ENCODE results near the gene HELQ. TPM values are rescaled to one million over a fixed set of nuclear protein-coding genes. Genes with fewer than 3 reads are reported as not detected.

HELQ gene
- total RNA-seq, 1 experiment from 2014 or later: 9.3 TPM

GRCh38 chr4:83390944-83391343, 64.7 kb downstream of the HELQ start:
- ChIA-PET POLR2A (no interaction called here), CTCF (interaction anchor here (0.6 kb wide), 1 partner anchor 17 kb away, joined by 6 read pairs; no protein-coding TSS in a partner anchor)
- ATAC-seq (no peak), DNase-seq (ENCODE audit: low read depth, low spot score) (no peak)
- H3K4me3 ChIP-seq (ENCODE audit: low read depth in 2 of 2, low read length in 2 of 2): no peak overlapping the region
- no peaks in the 10 kb centered on the region for H3K9me3 ChIP-seq (ENCODE audit: control insufficient read depth, insufficient read depth, low read depth, low read length)
- H3K4me1 ChIP-seq (ENCODE audit: control insufficient read depth, insufficient read depth, low read length): no peaks in the 10 kb centered on the region
- no peak for TF ChIP-seq CTCF (IDR thresholded peaks at IDR 0.05)
- TF ChIP-seq TCF7L2 (IDR thresholded peaks at IDR 0.05; ENCODE audit: low read depth, low read length): no peak
- no peak for TF ChIP-seq SIN3A (IDR thresholded peaks at IDR 0.05; ENCODE audit: borderline replicate concordance, insufficient read depth, low read depth, low read length)
- no peaks in the 10 kb centered on the region for H3K36me3 ChIP-seq (ENCODE audit: control insufficient read depth, insufficient read depth, low read length)
- H3K27ac ChIP-seq (ENCODE audit: low read length): no peak overlapping the region
- H3K27me3 ChIP-seq (ENCODE audit: control insufficient read depth, insufficient read depth, low read length): no peaks in the 10 kb centered on the region
- in situ Hi-C loops (cut with HindIII; ENCODE audit: low pct_unique_long_range_greater_than_20kb, low sequenced_read_pairs): no loop called here
- intact Hi-C loops (cut with micrococcal nuclease; ENCODE audit: unreplicated experiment): no loop called here
- no TSS peak for BruUV-seq (replicated peaks)

GRCh38 chr4:83389756-83390505, 65.7 kb downstream of the HELQ start:
- H3K4me1 ChIP-seq (ENCODE audit: control insufficient read depth, insufficient read depth, low read length): no peaks in the 10 kb centered on the region
- no peak overlapping the region for H3K27ac ChIP-seq (ENCODE audit: low read length)
- POLR2A ChIA-PET: no interaction called here
- no peak overlapping the region for H3K4me3 ChIP-seq (ENCODE audit: low read depth in 2 of 2, low read length in 2 of 2)
- TF ChIP-seq TCF7L2 (IDR thresholded peaks at IDR 0.05; ENCODE audit: low read depth, low read length): no peak
- TF ChIP-seq CTCF (IDR thresholded peaks at IDR 0.05): no peak
- TF ChIP-seq SIN3A (IDR thresholded peaks at IDR 0.05; ENCODE audit: borderline replicate concordance, insufficient read depth, low read depth, low read length): no peak
- ATAC-seq (no peak), DNase-seq (ENCODE audit: low read depth, low spot score) (no peak)
- CTCF ChIA-PET: no interaction called here
- no TSS peak for BruUV-seq (replicated peaks)
- no peaks in the 10 kb centered on the region for H3K36me3 ChIP-seq (ENCODE audit: control insufficient read depth, insufficient read depth, low read length)
- in situ Hi-C loops (cut with HindIII; ENCODE audit: low pct_unique_long_range_greater_than_20kb, low sequenced_read_pairs) (no loop called here), intact Hi-C loops (cut with micrococcal nuclease; ENCODE audit: unreplicated experiment) (no loop called here)
- no peaks in the 10 kb centered on the region for H3K9me3 ChIP-seq (ENCODE audit: control insufficient read depth, insufficient read depth, low read depth, low read length)
- no peaks in the 10 kb centered on the region for H3K27me3 ChIP-seq (ENCODE audit: control insufficient read depth, insufficient read depth, low read length)

GRCh38 chr4:83389037-83389720, 66.4 kb downstream of the HELQ start:
- intact Hi-C loops (cut with micrococcal nuclease; ENCODE audit: unreplicated experiment) (no loop called here), in situ Hi-C loops (cut with HindIII; ENCODE audit: low pct_unique_long_range_greater_than_20kb, low sequenced_read_pairs) (no loop called here)
- no peak overlapping the region for H3K27ac ChIP-seq (ENCODE audit: low read length)
- no peaks in the 10 kb centered on the region for H3K9me3 ChIP-seq (ENCODE audit: control insufficient read depth, insufficient read depth, low read depth, low read length)
- no peaks in the 10 kb centered on the region for H3K27me3 ChIP-seq (ENCODE audit: control insufficient read depth, insufficient read depth, low read length)
- no peak for ATAC-seq
- no TSS peak for BruUV-seq (replicated peaks)
- POLR2A ChIA-PET: no interaction called here
- no peak for DNase-seq (ENCODE audit: low read depth, low spot score)
- TF ChIP-seq TCF7L2 (IDR thresholded peaks at IDR 0.05; ENCODE audit: low read depth, low read length): no peak
- H3K4me3 ChIP-seq (ENCODE audit: low read depth in 2 of 2, low read length in 2 of 2): no peak overlapping the region
- no peaks in the 10 kb centered on the region for H3K4me1 ChIP-seq (ENCODE audit: control insufficient read depth, insufficient read depth, low read length)
- CTCF ChIA-PET: no interaction called here
- H3K36me3 ChIP-seq (ENCODE audit: control insufficient read depth, insufficient read depth, low read length): no peaks in the 10 kb centered on the region
